GM12873 (cell line): ENCODE results near the gene ANOS1.

Experiments
- CTCF ChIP-seq: IDR thresholded peaks from 2 replicates; pipeline ENCODE4 v1.5.1; 2012; ENCODE audit warnings: low read depth, mild to moderate bottlenecking, moderate library complexity, low read length, control low read depth; ENCODE audit not compliant: insufficient read depth; ENCODE audit errors: missing control alignments

The ANOS1 gene

GRCh38 chrX:8731559-8732395 is at the start of gene ANOS1:
Gene ANOS1 (minus strand): TSS chrX:8732137. CDS start chrX:8732036, 101 bp downstream.
- TF ChIP-seq CTCF, result no peak

- TF ChIP-seq CTCF, result no peak
These were observed 41.2 kb upstream of the ANOS1 start for GRCh38 chrX:8773117-8773516.

- TF ChIP-seq CTCF, result no peak
These were observed 28.1 kb upstream of the ANOS1 start for GRCh38 chrX:8760021-8760420.

GRCh38 chrX:8755813-8756212 is 23.9 kb upstream of the ANOS1 start:
- TF ChIP-seq CTCF, result no peak

- peak; percentile 22 for TF ChIP-seq CTCF
These were observed 23.2 kb upstream of the ANOS1 start for GRCh38 chrX:8755116-8755515.

GRCh38 chrX:8749697-8750096 is 17.8 kb upstream of the ANOS1 start:
- TF ChIP-seq CTCF, result no peak

- peak; percentile 68 for TF ChIP-seq CTCF
These were observed 16.9 kb upstream of the ANOS1 start for GRCh38 chrX:8748855-8749254.
